Measurements from ENCODE around the gene RNF220.

- TF ChIP-seq CTCF (IDR thresholded peaks at IDR 0.05) (no peak), POLR2A (IDR thresholded peaks at IDR 0.05) (no peak)
Measured at GRCh38 chr1:44390277-44390676, 14.8 kb upstream of the RNF220 start.

Data from heart left ventricle (tissue), 13 donors.